Left lung (tissue), 10 donors: ENCODE measurements around the gene RHOT2. TPM values are rescaled to one million over a fixed set of nuclear protein-coding genes. Genes with fewer than 3 reads are reported as not detected.
A peak's percentile ranks its signal among the peaks of the same experiment; 100 is the strongest.

Source experiments
- ATAC-seq: fragments of 200-7000 bp; cut with Tn5 transposase; one replicate; pipeline ENCODE4 v1.9.1; 2020; ENCODE audit warnings: moderate library complexity
- DNase-seq, 4 donors: peaks; one replicate each; pipeline ENCODE4 v3.0.0-alpha.2; 2013 to 2020
- H3K27ac ChIP-seq, 2 donors: fragments of 200-600 bp; sonication (generic) in 1 of 2; one replicate each; pipeline versions ENCODE4 v1.5.0 to v1.8.0; 2020 to 2021
- H3K27me3 ChIP-seq, 2 donors: fragments of 200-600 bp; sonication (generic) in 1 of 2; one replicate each; pipeline versions ENCODE4 v1.5.0 to v1.8.0; 2020 to 2021
- H3K36me3 ChIP-seq, 2 donors: fragments of 200-600 bp; sonication (generic) in 1 of 2; one replicate each; pipeline versions ENCODE4 v1.5.0 to v1.8.0; 2020 to 2021
- H3K4me1 ChIP-seq, 2 donors: fragments of 200-600 bp; one replicate each; pipeline ENCODE4 v1.8.0; 2021
- H3K4me3 ChIP-seq, 2 donors: fragments of 200-600 bp; sonication (generic) in 1 of 2; one replicate each; pipeline versions ENCODE4 v1.5.0 to v1.8.0; 2020 to 2021; ENCODE audit warnings: mild to moderate bottlenecking in 1 of 2
- H3K9me3 ChIP-seq, 2 donors: fragments of 200-600 bp; sonication (generic) in 1 of 2; one replicate each; pipeline versions ENCODE4 v1.5.0 to v1.8.0; 2020 to 2021
- intact Hi-C, 2 donors: fragments of 100-400 bp; cut with DNase I; formaldehyde crosslinking; loops; one replicate each; pipeline versions ENCODE4 v1.11.2 to v1.14.2; 2022
- polyA plus RNA-seq, 6 donors: library from polyadenylated mRNA; unstranded; fragments of 120-200 nt; gene quantifications; one replicate each; pipeline ENCODE4 v1.2.1, GENCODE V29; 2013; ENCODE audit not compliant: insufficient read length in 6 of 6
- total RNA-seq, 2 donors: library from RNA; stranded (reverse); fragmentation: NEBNext Ultra II Directional; extraction: Animal tissue kit (Norgen Biotek cat#: 25700); gene quantifications; one replicate each; pipeline ENCODE4 v1.2.1, GENCODE V29; 2021
- TF ChIP-seq, protein P1 (sequence below), 2 donors: fragments of 200-600 bp; sonication (generic) in 1 of 2; IDR thresholded peaks; one replicate each; pipeline versions ENCODE4 v1.5.0 to v1.8.0; 2021; ENCODE audit warnings: antibody characterized with exemption in 2 of 2
- donor health status: DM: no; HTN: yes; CAD: no.
- donor health status: DM: no; HTN: no; CAD: no.

Gene RHOT2
- total and polyA plus RNA-seq, 8 donors = 59.8 to 104 (median 76.3) TPM

DNA sequence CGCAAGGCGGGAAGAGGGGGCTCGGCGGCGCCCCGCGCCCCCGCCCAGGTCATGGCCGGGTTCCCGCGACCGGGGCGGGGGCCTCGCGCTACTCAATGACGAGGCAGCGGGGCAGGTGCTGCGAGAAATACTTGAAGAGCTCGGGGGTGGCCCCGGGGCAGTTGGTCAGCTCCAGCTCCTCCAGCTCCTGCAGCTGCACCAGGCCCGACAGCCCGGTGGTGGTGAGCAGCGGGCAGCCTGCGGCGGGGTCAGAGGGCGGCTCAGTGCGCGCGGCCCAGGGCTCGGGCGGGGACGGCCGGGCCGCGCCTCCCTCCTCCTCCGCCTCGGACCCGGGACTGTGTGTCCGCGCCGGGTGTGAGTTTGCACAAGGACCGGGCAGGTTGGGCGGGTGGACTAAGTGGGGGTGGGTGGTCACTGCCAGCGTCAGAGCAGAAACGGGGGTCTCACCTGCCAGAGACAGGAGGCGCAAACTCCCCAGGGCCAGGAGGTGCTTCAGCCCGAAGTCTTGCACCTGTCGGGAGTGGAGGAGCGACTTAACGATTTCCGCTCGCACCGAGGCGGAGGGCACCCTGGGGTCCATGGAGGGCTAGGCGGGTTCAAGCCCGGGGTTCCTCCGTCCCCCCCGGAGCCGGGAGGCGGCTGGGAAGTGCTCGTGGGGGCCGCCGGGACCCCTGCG is 26.4 kb downstream of the RHOT2 start:
- TF ChIP-seq, protein P1, sequence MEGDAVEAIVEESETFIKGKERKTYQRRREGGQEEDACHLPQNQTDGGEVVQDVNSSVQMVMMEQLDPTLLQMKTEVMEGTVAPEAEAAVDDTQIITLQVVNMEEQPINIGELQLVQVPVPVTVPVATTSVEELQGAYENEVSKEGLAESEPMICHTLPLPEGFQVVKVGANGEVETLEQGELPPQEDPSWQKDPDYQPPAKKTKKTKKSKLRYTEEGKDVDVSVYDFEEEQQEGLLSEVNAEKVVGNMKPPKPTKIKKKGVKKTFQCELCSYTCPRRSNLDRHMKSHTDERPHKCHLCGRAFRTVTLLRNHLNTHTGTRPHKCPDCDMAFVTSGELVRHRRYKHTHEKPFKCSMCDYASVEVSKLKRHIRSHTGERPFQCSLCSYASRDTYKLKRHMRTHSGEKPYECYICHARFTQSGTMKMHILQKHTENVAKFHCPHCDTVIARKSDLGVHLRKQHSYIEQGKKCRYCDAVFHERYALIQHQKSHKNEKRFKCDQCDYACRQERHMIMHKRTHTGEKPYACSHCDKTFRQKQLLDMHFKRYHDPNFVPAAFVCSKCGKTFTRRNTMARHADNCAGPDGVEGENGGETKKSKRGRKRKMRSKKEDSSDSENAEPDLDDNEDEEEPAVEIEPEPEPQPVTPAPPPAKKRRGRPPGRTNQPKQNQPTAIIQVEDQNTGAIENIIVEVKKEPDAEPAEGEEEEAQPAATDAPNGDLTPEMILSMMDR (IDR thresholded peaks at IDR 0.05) = no peak
- peak overlapping the region in 1 of 2 donors; percentile 36 for H3K4me3 ChIP-seq
- peaks cover 44 to 83% of the 10 kb centered on the region in 2 donors for H3K27me3 ChIP-seq
- peaks cover 16 to 33% of the 10 kb centered on the region in 2 donors for H3K4me1 ChIP-seq
- ATAC-seq = no peak
- intact Hi-C loops = no loop called here
- H3K9me3 ChIP-seq = no peaks in the 10 kb centered on the region
- H3K36me3 ChIP-seq = no peaks in the 10 kb centered on the region
- no peak for DNase-seq
- no peak overlapping the region for H3K27ac ChIP-seq

- intact Hi-C loops = no loop called here
- Histone ChIP-seq H3K27ac (no peak overlapping the region), H3K4me1 (peaks cover 11 to 27% of the 10 kb centered on the region in 2 donors), H3K36me3 (no peaks in the 10 kb centered on the region), H3K4me3 (peak overlapping the region in 1 of 2 donors; percentile 36), H3K27me3 (peaks cover 47 to 89% of the 10 kb centered on the region in 2 donors), H3K9me3 (no peaks in the 10 kb centered on the region)
- TF ChIP-seq, protein P1 (IDR thresholded peaks at IDR 0.05) = no peak
- ATAC-seq (no peak), DNase-seq (no peak)
Measured at GRCh38 chr16:694863-695354, 27.0 kb downstream of the RHOT2 start.

DNA sequence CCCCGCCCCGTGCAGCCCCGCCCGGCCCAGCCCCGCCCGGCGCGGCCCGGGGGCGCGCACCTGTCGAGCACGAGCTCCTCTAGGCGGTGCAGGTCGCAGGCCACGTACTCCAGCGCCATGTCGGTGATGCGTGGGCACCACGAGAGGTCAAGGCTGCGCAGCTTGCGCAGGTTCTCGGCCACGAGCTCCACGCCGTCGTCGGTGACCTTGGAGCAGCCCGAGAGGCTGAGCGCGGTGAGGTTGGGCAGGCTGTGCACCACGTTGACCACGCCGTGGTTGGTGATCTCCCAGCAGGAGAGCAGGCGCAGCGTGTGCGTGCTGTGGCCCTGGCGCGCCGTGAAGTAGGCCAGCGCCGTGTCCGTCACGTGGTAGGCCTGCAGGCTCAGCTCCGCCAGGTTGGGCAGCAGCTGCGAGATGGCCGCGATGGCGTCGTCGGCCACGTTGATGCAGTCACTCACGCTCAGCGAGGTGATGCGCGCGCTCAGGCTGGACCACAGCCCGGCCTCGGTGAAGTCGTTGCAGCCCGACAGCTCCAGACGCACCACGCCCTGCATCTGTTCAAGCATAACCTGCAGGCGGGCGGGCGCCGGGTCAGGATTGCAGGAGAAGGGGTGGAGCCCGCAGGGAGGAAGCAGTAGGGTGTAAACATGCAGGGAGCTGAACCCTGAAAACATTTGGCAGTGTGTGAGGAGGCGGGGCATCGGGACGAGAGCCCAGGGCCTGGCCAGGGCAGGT is 27.6 kb downstream of the RHOT2 start:
- TF ChIP-seq, protein P1 (IDR thresholded peaks at IDR 0.05) = no peak
- H3K27me3 ChIP-seq = peaks cover 53 to 95% of the 10 kb centered on the region in 2 donors
- peaks cover 11 to 26% of the 10 kb centered on the region in 2 donors for H3K4me1 ChIP-seq
- H3K27ac ChIP-seq = no peak overlapping the region
- H3K36me3 ChIP-seq = no peaks in the 10 kb centered on the region
- DNase-seq = peak in 1 of 4 donors; percentile 41
- H3K9me3 ChIP-seq = no peaks in the 10 kb centered on the region
- ATAC-seq = peak; percentile 53
- H3K4me3 ChIP-seq = peak overlapping the region in 1 of 2 donors; percentile 36
- intact Hi-C loops = no loop called here

DNA sequence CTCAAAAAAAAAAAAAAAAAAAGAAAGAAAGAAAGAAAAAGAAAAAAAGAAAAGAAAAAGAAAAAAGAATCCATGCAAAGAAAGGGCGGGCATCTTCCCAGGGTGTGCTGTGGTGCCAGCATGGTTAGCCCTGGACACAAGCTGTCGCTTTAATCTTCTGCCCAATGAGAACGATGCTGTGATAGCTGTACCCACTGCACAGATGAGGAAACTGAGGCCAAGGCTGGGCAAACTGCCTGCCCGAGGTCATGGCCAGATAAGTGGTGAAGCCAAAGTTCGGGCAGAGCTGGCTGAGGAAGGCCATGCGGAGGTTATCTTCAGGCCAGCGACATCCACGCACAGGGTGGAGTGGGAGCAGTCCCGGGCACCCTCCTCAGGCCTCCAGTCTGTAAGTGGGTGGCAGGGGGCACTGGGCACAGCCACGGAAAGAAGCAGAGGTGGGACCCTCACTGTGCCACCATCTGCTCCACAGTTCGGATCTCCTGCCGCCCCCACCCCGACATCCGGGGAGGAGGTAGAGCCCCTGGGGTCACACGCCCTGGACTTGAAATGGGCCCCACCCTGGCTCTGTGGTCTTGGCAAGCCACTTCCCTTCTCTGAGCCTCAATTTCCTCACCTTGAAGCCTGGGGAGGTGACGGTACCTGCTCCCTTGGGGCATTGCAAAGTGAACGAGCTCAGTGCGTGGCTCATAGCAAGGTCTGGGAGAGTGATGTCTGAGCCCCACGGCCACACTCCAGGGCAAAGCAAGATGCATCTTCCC is 31.2 kb downstream of the RHOT2 start:
- no peak overlapping the region for H3K4me3 ChIP-seq
- intact Hi-C loops = no loop called here
- no peak overlapping the region for H3K27ac ChIP-seq
- ATAC-seq = no peak
- no peaks in the 10 kb centered on the region for H3K9me3 ChIP-seq
- TF ChIP-seq, protein P1 (IDR thresholded peaks at IDR 0.05) = no peak
- peaks cover 66 to 99% of the 10 kb centered on the region in 2 donors for H3K27me3 ChIP-seq
- H3K4me1 ChIP-seq = peaks cover 11 to 22% of the 10 kb centered on the region in 2 donors
- no peak for DNase-seq
- no peaks in the 10 kb centered on the region for H3K36me3 ChIP-seq
